ENCODE measurements around the gene TSPAN18.

- TF ChIP-seq POLR2AphosphoS5 (IDR thresholded peaks at IDR 0.05; ENCODE audit: low read depth, low read length) (no peak), POLR2A (IDR thresholded peaks at IDR 0.05; ENCODE audit: low read depth, low read length) (no peak), TAF1 (IDR thresholded peaks at IDR 0.05; ENCODE audit: borderline replicate concordance, low read depth, low read length) (no peak)
Measured at GRCh38 chr11:44708009-44708408, 18.8 kb upstream of the TSPAN18 start.
